WERI-Rb-1 (cell line): ENCODE data around the gene SLC7A1.

Experiments used
- DNase-seq: peaks from one replicate; pipeline ENCODE4 v3.0.0-alpha.2; 2020
- H3K27ac ChIP-seq: fragments of 250-450 bp; sonication (Bioruptor Pico); 2 replicates; pipeline ENCODE4 v1.5.1; 2020; ENCODE audit warnings: mild to moderate bottlenecking, moderate library complexity
- H3K27me3 ChIP-seq: fragments of 250-450 bp; sonication (Bioruptor Pico); 2 replicates; pipeline ENCODE4 v1.5.1; 2021; ENCODE audit warnings: mild to moderate bottlenecking, low read depth, moderate library complexity; ENCODE audit not compliant: insufficient read depth, severe bottlenecking
- H3K36me3 ChIP-seq: fragments of 250-450 bp; sonication (Bioruptor Pico); 2 replicates; pipeline ENCODE4 v1.5.1; 2020; ENCODE audit warnings: mild to moderate bottlenecking, moderate library complexity
- H3K4me3 ChIP-seq: 2 replicates; pipeline ENCODE4 v1.5.1; 2011; ENCODE audit warnings: low read depth, mild to moderate bottlenecking, control low read depth, low read length
- H3K9me3 ChIP-seq: fragments of 250-450 bp; sonication (Bioruptor Pico); 2 replicates; pipeline ENCODE4 v1.5.1; 2021; ENCODE audit warnings: mild to moderate bottlenecking, moderate library complexity; ENCODE audit not compliant: severe bottlenecking
- CTCF ChIP-seq: IDR thresholded peaks from 2 replicates; pipeline ENCODE4 v1.5.1; 2011; ENCODE audit warnings: low read depth, mild to moderate bottlenecking, control low read depth, inconsistent platforms, low read length

The SLC7A1 gene

DNA sequence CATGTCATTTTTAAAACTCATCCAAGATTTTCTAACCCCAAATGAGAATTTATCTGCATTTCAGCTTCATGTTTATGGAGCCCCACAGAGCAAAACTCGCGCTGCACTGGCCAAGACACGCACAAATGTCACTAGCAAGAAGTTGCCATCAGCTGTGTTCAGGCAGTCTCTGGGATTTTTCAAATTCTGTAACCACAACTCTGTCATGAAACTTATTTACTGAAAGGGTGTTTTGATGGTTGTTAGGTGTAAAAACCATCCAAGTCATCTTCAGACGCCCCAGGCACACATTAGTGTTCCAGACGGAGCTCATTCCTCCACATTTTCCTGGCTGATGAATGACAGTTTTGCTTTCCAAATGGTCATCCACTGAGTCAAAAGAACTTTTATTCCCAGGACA is 63.4 kb downstream of the SLC7A1 start:
- DNase-seq = no peak
- Histone ChIP-seq H3K36me3 (no peaks in the 10 kb centered on the region), H3K27me3 (no peaks in the 10 kb centered on the region), H3K4me3 (no peak overlapping the region), H3K9me3 (no peaks in the 10 kb centered on the region), H3K27ac (no peak overlapping the region)
- no peak for TF ChIP-seq CTCF

DNA sequence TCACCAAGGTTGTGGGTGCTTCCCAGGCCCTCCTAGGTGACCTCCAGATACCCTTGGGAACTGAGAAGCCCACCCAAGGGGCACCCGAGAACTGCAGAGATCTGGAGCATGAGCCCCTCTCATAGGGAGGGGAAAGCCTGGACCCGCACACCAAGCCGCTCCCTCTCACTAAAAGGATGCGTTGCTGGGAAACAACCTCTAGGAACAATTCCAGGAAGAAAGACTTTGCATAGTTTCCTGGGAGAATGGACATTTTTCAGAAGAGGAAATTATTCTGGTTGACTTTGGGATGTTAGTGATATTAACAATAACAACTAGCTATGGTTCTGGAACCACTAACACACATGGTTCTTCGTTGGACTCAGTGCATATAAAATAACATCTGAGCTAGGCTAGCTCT is 64.6 kb downstream of the SLC7A1 start:
- Histone ChIP-seq H3K27ac (no peak overlapping the region), H3K36me3 (no peaks in the 10 kb centered on the region), H3K27me3 (no peaks in the 10 kb centered on the region), H3K4me3 (no peak overlapping the region), H3K9me3 (no peaks in the 10 kb centered on the region)
- TF ChIP-seq CTCF = no peak
- no peak for DNase-seq

- Histone ChIP-seq H3K27ac (no peak overlapping the region), H3K9me3 (no peaks in the 10 kb centered on the region), H3K36me3 (no peaks in the 10 kb centered on the region), H3K27me3 (no peaks in the 10 kb centered on the region), H3K4me3 (no peak overlapping the region)
- DNase-seq = no peak
- no peak for TF ChIP-seq CTCF
Observed at GRCh38 chr13:29529754-29530153, 65.7 kb downstream of the SLC7A1 start.

GRCh38 chr13:29527916-29528315 is 67.6 kb downstream of the SLC7A1 start:
- no peak for DNase-seq
- H3K36me3 ChIP-seq = peaks cover 2% of the 10 kb centered on the region; the same call in 1 of the 2 replicates
- H3K27me3 ChIP-seq = no peaks in the 10 kb centered on the region
- H3K9me3 ChIP-seq = no peaks in the 10 kb centered on the region
- TF ChIP-seq CTCF = no peak
- H3K4me3 ChIP-seq = no peak overlapping the region
- H3K27ac ChIP-seq = no peak overlapping the region

GRCh38 chr13:29527511-29527910 is 68.0 kb downstream of the SLC7A1 start:
- H3K36me3 ChIP-seq = peaks cover 6% of the 10 kb centered on the region; the same call in 1 of the 2 replicates
- no peak overlapping the region for H3K4me3 ChIP-seq
- H3K27ac ChIP-seq = no peak overlapping the region
- no peaks in the 10 kb centered on the region for H3K27me3 ChIP-seq
- DNase-seq = no peak
- no peak for TF ChIP-seq CTCF
- no peaks in the 10 kb centered on the region for H3K9me3 ChIP-seq

- Histone ChIP-seq H3K4me3 (no peak overlapping the region), H3K27ac (no peak overlapping the region), H3K36me3 (peaks cover 6% of the 10 kb centered on the region; the same call in 1 of the 2 replicates), H3K9me3 (no peaks in the 10 kb centered on the region), H3K27me3 (no peaks in the 10 kb centered on the region)
- no peak for TF ChIP-seq CTCF
- DNase-seq = no peak
Observed at GRCh38 chr13:29526741-29527140, 68.7 kb downstream of the SLC7A1 start.
